ENCODE results near the gene RNASEH2B. TPM values are rescaled to one million over a fixed set of nuclear protein-coding genes. Genes with fewer than 3 reads are reported as not detected.

RNASEH2B gene
- total and polyA plus RNA-seq, 2 of the 8 experiments (the other 6 are each of a cell fraction or from before 2014, with no cell fraction given) = 19.3 to 43.9 TPM

- H3K36me3 ChIP-seq (ENCODE audit: control insufficient read depth in 2 of 4, insufficient read depth in 4 of 4, low read length in 3 of 4) = no peaks in the 10 kb centered on the region
- H3K27me3 ChIP-seq (replicated peaks in 1 of 4; ENCODE audit: control insufficient read depth in 3 of 4, extremely low read depth in 1 of 4, insufficient read depth in 3 of 4, low read length in 3 of 4) = peaks cover 0 to 7% (median 5%) of the 10 kb centered on the region in 4 experiments; a peak in 3 of 7 replicates
- no peak overlapping the region for H3K14ac ChIP-seq (ENCODE audit: insufficient read length)
- TF ChIP-seq ATF2 (IDR thresholded peaks at IDR 0.05; ENCODE audit: low read length) (no peak), SIN3A (conservative IDR thresholded peaks at IDR 0.05 in 1 of 2, IDR thresholded peaks at IDR 0.05 in 1 of 2; ENCODE audit: low read depth in 1 of 2, low read length in 2 of 2) (0 out of 4 replicates have a peak, but pooled peaks of 1 of the 2 experiments have one; percentile 49), SRF (IDR thresholded peaks at IDR 0.05; ENCODE audit: low read depth, low read length) (no peak), NANOG (IDR thresholded peaks at IDR 0.05; ENCODE audit: insufficient read depth, low read depth, low read length, poor library complexity, severe bottlenecking) (no peak)
- ChIA-PET POLR2A (ENCODE audit: partially characterized antibody) (interaction anchor here (1.4 to 2.5 kb wide), 2 partner anchors 9 to 11 kb away, joined by 6 to 12 read pairs; no protein-coding TSS in a partner anchor), CTCF (ENCODE audit: partially characterized antibody) (interaction anchor here (0.6 to 5.0 kb wide), 22 partner anchors 9 to 1068 kb away, joined by 3 to 25 read pairs (median 3); no protein-coding TSS in a partner anchor)
- no peak overlapping the region for H3K56ac ChIP-seq (replicated peaks; ENCODE audit: insufficient read length, low read depth, low read length)
- no peak overlapping the region for H3K9ac ChIP-seq (replicated peaks in 1 of 4; ENCODE audit: extremely low read depth in 1 of 4, low read depth in 3 of 4, low read length in 3 of 4)
- peak overlapping the region; percentile 10 to 35; a peak in 3 of 4 replicates for H3K4me2 ChIP-seq (ENCODE audit: insufficient read depth in 1 of 2, low read depth in 2 of 2, low read length in 2 of 2)
- H3K4me3 ChIP-seq (ENCODE audit: extremely low read depth in 1 of 4, insufficient read depth in 2 of 4, low read depth in 3 of 4, low read length in 4 of 4) = no peak overlapping the region
- peaks cover 0 to 1% of the 10 kb centered on the region in 2 experiments for H4K20me1 ChIP-seq (replicated peaks in 1 of 2; ENCODE audit: control insufficient read depth in 1 of 2, insufficient read depth in 2 of 2, low read length in 2 of 2)
- H2BK15ac ChIP-seq (ENCODE audit: low read length) = no peak overlapping the region
- H3K79me1 ChIP-seq (ENCODE audit: low read depth, low read length) = no peaks in the 10 kb centered on the region
- no peak overlapping the region for H4K8ac ChIP-seq (ENCODE audit: extremely low read depth, insufficient read depth, low read length)
- H3K79me2 ChIP-seq (ENCODE audit: control insufficient read depth in 1 of 2, insufficient read depth in 2 of 2, low read length in 2 of 2) = no peaks in the 10 kb centered on the region
- peak; percentile 28 for FAIRE-seq
- H3K18ac ChIP-seq (ENCODE audit: extremely low read depth, low read length) = no peak overlapping the region
- 71% methylated on average over 11 of the region's 11 CpGs; no CpG with 5 or more reads in 1 of the 2 experiments for whole genome bisulfite sequencing, 2 experiments (ENCODE audit: extremely low coverage in 1 of 2, insufficient coverage in 1 of 2, insufficient read length in 1 of 2, insufficient replicate concordance in 2 of 2, low coverage in 1 of 2, low lambda C conversion rate in 2 of 2, missing lambda C conversion rate in 1 of 2)
- H3K9me3 ChIP-seq (ENCODE audit: insufficient read depth in 2 of 2, low read depth in 1 of 2, low read length in 1 of 2) = no peaks in the 10 kb centered on the region
- H3K4me1 ChIP-seq (replicated peaks in 1 of 4; ENCODE audit: control insufficient read depth in 3 of 4, insufficient read depth in 4 of 4, low read length in 3 of 4) = peaks cover 0 to 12% (median 8%) of the 10 kb centered on the region in 4 experiments
- H4K5ac ChIP-seq (ENCODE audit: insufficient read length, low read depth, low read length) = no peak overlapping the region
- no peak overlapping the region for H2BK20ac ChIP-seq (ENCODE audit: low read length)
- no peak overlapping the region for H2BK120ac ChIP-seq (replicated peaks; ENCODE audit: low read depth, low read length)
- no peak overlapping the region for H2AK5ac ChIP-seq (ENCODE audit: low read depth, low read length)
- no peak overlapping the region for H3K23ac ChIP-seq (ENCODE audit: insufficient read length)
- no peak overlapping the region for H3K27ac ChIP-seq (ENCODE audit: low read depth, low read length)
- H2BK5ac ChIP-seq (ENCODE audit: low read depth, low read length) = no peak overlapping the region
- no peaks in the 10 kb centered on the region for H3K23me2 ChIP-seq (ENCODE audit: low read depth, low read length)
- no peak for DNase-seq (ENCODE audit: low read depth in 1 of 2, low spot score in 2 of 2)
- H2BK12ac ChIP-seq (ENCODE audit: low read depth, low read length) = no peak overlapping the region
- no peak overlapping the region for H2AFZ ChIP-seq (ENCODE audit: low read length)
- H3K4ac ChIP-seq (replicated peaks; ENCODE audit: insufficient read length, low read depth, low read length) = no peak overlapping the region
- H4K91ac ChIP-seq (replicated peaks; ENCODE audit: insufficient read length, low read length) = no peak overlapping the region
Observed at GRCh38 chr13:50990065-50990817, 80.7 kb downstream of the RNASEH2B start.

Measured in H1 (cell line).